SK-N-SH (cell line): ENCODE data around the gene TTC28. TPM values are rescaled to one million over a fixed set of nuclear protein-coding genes. Genes with fewer than 3 reads are reported as not detected.

Experiments
- CTCF ChIA-PET: fragments of 300-600, 350-600 bp; formaldehyde crosslinking; extraction: SDS; loops from one replicate; lab custom pipeline; 2021; lab: Yijun Ruan, JAX
- POLR2A ChIA-PET: fragments of 350-600 bp; sonication (Branson Sonifier 250); formaldehyde crosslinking; extraction: SDS; loops from one replicate; lab custom pipeline; 2020; ENCODE audit warnings: antibody characterized with exemption, inconsistent platforms; lab: Yijun Ruan, JAX
- DNase-seq: peaks from one replicate; pipeline ENCODE4 v3.0.0; 2012
- H2AFZ ChIP-seq: fragments of 200-600 bp; sonication (generic); 2 replicates; pipeline ENCODE4 v1.8.1; 2016; ENCODE audit warnings: antibody characterized with exemption, mild to moderate bottlenecking, low read depth
- H3F3A ChIP-seq: fragments of 200-600 bp; sonication (generic); replicated peaks from 2 replicates; pipeline ENCODE3; 2016; ENCODE audit warnings: antibody characterized with exemption, mild to moderate bottlenecking; ENCODE audit not compliant: insufficient read depth
- H3K27ac ChIP-seq, 2 experiments: fragments of 200-500 bp in 1 of 2; fragments of 200-600 bp in 1 of 2; sonication (Bioruptor generic) in 1 of 2; sonication (generic), shearing (Covaris generic) in 1 of 2; 2 replicates each; pipeline versions ENCODE4 v1.5.1 to v1.6.1; 2014 to 2016; ENCODE audit warnings: low read depth in 2 of 2, inconsistent platforms in 1 of 2, low read length in 1 of 2, mild to moderate bottlenecking in 1 of 2, mixed read lengths in 1 of 2
- H3K27me3 ChIP-seq: fragments of 200-600 bp; sonication (generic), shearing (Covaris generic); 2 replicates; pipeline ENCODE4 v1.6.1; 2016; ENCODE audit warnings: mixed run types; ENCODE audit not compliant: insufficient read depth
- H3K36me3 ChIP-seq, 2 experiments: fragments of 200-500 bp in 1 of 2; fragments of 200-600 bp in 1 of 2; sonication (Bioruptor generic) in 1 of 2; sonication (generic) in 1 of 2; replicated peaks in 1 of 2; 2 replicates each; pipeline versions ENCODE3 to v1.5.1; 2014 to 2016; ENCODE audit warnings: low read length in 1 of 2, mild to moderate bottlenecking in 1 of 2; ENCODE audit not compliant: insufficient read depth in 2 of 2, control insufficient read depth in 1 of 2
- H3K4me1 ChIP-seq, 2 experiments: fragments of 200-500 bp in 1 of 2; fragments of 200-600 bp in 1 of 2; sonication (Bioruptor generic) in 1 of 2; sonication (generic), shearing (Covaris generic) in 1 of 2; 2 replicates each; pipeline versions ENCODE4 v1.5.1 to v1.6.1; 2014 to 2016; ENCODE audit warnings: low read depth in 1 of 2, low read length in 1 of 2, mixed run types in 1 of 2; ENCODE audit not compliant: insufficient read depth in 2 of 2, control insufficient read depth in 1 of 2
- H3K4me2 ChIP-seq: fragments of 200-600 bp; sonication (generic), shearing (Covaris generic); 2 replicates; pipeline ENCODE4 v1.6.1; 2017; ENCODE audit warnings: mixed run types
- H3K4me3 ChIP-seq, 2 experiments: fragments of 200-500 bp in 1 of 2; fragments of 200-600 bp in 1 of 2; sonication (Bioruptor generic) in 1 of 2; sonication (generic), shearing (Covaris generic) in 1 of 2; 2 replicates each; pipeline versions ENCODE4 v1.5.1 to v1.8.1; 2014 to 2016; ENCODE audit warnings: low read depth in 2 of 2, inconsistent platforms in 1 of 2, low read length in 1 of 2, mild to moderate bottlenecking in 1 of 2, mixed read lengths in 1 of 2, moderate library complexity in 1 of 2
- H3K79me2 ChIP-seq: fragments of 200-600 bp; sonication (generic); 2 replicates; pipeline ENCODE4 v1.8.1; 2017; ENCODE audit warnings: mild to moderate bottlenecking; ENCODE audit not compliant: insufficient read depth
- H3K9ac ChIP-seq: fragments of 200-600 bp; sonication (generic); 2 replicates; pipeline ENCODE4 v1.6.1; 2017; ENCODE audit warnings: mixed run types
- H3K9me2 ChIP-seq: fragments of 200-600 bp; sonication (generic); 2 replicates; pipeline ENCODE4 v1.6.1; 2017; ENCODE audit warnings: mixed run types
- H3K9me3 ChIP-seq: fragments of 200-600 bp; sonication (generic); 2 replicates; pipeline ENCODE4 v1.6.1; 2017; ENCODE audit warnings: mixed run types, mild to moderate bottlenecking, moderate library complexity
- H4K20me1 ChIP-seq: fragments of 200-600 bp; sonication (generic); 2 replicates; pipeline ENCODE4 v1.6.1; 2017; ENCODE audit warnings: mild to moderate bottlenecking, mixed run types; ENCODE audit not compliant: insufficient read depth
- ELF1 ChIP-seq: IDR thresholded peaks from 2 replicates; pipeline ENCODE4 v1.4.0; 2012
- MEF2A ChIP-seq: IDR thresholded peaks from 2 replicates; pipeline ENCODE4 v1.4.0; 2012; ENCODE audit warnings: low read depth, borderline replicate concordance
- POLR2AphosphoS5 ChIP-seq: IDR thresholded peaks from 2 replicates; pipeline ENCODE4 v1.6.1; 2012; ENCODE audit warnings: low read depth, low read length
- RCOR1 ChIP-seq: fragments of 150-350 bp; IDR thresholded peaks from 2 replicates; pipeline ENCODE4 v1.6.1; 2017; ENCODE audit warnings: antibody characterized with exemption, low read length
- REST ChIP-seq: IDR thresholded peaks from 2 replicates; pipeline ENCODE4 v1.6.1; 2012; ENCODE audit warnings: mild to moderate bottlenecking, low read depth, low read length, moderate library complexity
- RXRA ChIP-seq: IDR thresholded peaks from 2 replicates; pipeline ENCODE4 v1.4.0; 2012; ENCODE audit warnings: low read depth, mild to moderate bottlenecking, borderline replicate concordance
- SMC3 ChIP-seq: IDR thresholded peaks from 2 replicates; pipeline ENCODE4 v1.6.1; 2012; ENCODE audit warnings: low read depth, low read length, improper control_type of control experiment
- TAF1 ChIP-seq: IDR thresholded peaks from 2 replicates; pipeline ENCODE4 v1.6.1; 2012; ENCODE audit warnings: low read depth, mild to moderate bottlenecking, low read length, moderate library complexity, borderline replicate concordance
- WGBS: methylation state at CpG from one replicate; pipeline ENCODE4 v1.1.6; 2017; ENCODE audit warnings: low lambda C conversion rate; 5-methylcytosine and 5-hydroxymethylcytosine counted together
- polyA plus RNA-seq, 3 experiments: library from polyadenylated mRNA; depleted of rRNA; stranded (reverse); fragments of >200 nt; gene quantifications; 2 replicates each; pipeline ENCODE4 v1.2.3, GENCODE V29; 2012

TTC28 gene
- polyA plus RNA-seq, 1 of the 3 experiments (the other 2 are of a cell fraction): 5.9 TPM

- Histone ChIP-seq H3K9me3 (no peaks in the 10 kb centered on the region), H3K9me2 (no peaks in the 10 kb centered on the region), H4K20me1 (no peaks in the 10 kb centered on the region), H3K4me1 (peaks cover 4% of the 10 kb centered on the region in 2 experiments; a peak in 3 of 4 replicates), H3K4me2 (no peak overlapping the region), H3K27ac (no peak overlapping the region), H2AFZ (no peak overlapping the region), H3K27me3 (no peaks in the 10 kb centered on the region), H3F3A (no peaks in the 10 kb centered on the region), H3K4me3 (no peak overlapping the region), H3K36me3 (peaks cover 4 to 21% of the 10 kb centered on the region in 2 experiments), H3K79me2 (no peaks in the 10 kb centered on the region), H3K9ac (no peak overlapping the region)
- CTCF ChIA-PET: no interaction called here
- WGBS: 92% methylated on average over 8 of the region's 9 CpGs
- DNase-seq: no peak
- POLR2A ChIA-PET: no interaction called here
- TF ChIP-seq RCOR1 (no peak), TAF1 (no peak), RXRA (no peak), SMC3 (no peak), POLR2AphosphoS5 (no peak), ELF1 (no peak)
Observed at GRCh38 chr22:27984723-27985122, 694.9 kb downstream of the TTC28 start.

- TF ChIP-seq RCOR1: no peak
- TF ChIP-seq MEF2A: no peak
- no peak for TF ChIP-seq REST
- TF ChIP-seq, all 33 proteins: peak for 0
- DNase-seq: no peak
- Histone ChIP-seq H4K20me1 (no peaks in the 10 kb centered on the region), H3K27me3 (no peaks in the 10 kb centered on the region), H3F3A (no peaks in the 10 kb centered on the region), H3K36me3 (peaks cover 4 to 21% of the 10 kb centered on the region in 2 experiments), H3K4me1 (peaks cover 4% of the 10 kb centered on the region in 2 experiments; a peak in 3 of 4 replicates), H3K9me2 (no peaks in the 10 kb centered on the region), H3K27ac (no peak overlapping the region), H2AFZ (no peak overlapping the region), H3K4me3 (no peak overlapping the region), H3K4me2 (no peak overlapping the region), H3K9ac (no peak overlapping the region), H3K9me3 (no peaks in the 10 kb centered on the region), H3K79me2 (no peaks in the 10 kb centered on the region)
- 78% methylated on average over 10 of the region's 10 CpGs for WGBS
- CTCF ChIA-PET: interaction anchor here (1.1 to 1.4 kb wide), 2 partner anchors 97 to 103 kb away, joined by 3 to 5 read pairs; no protein-coding TSS in a partner anchor
- POLR2A ChIA-PET: no interaction called here
Observed at GRCh38 chr22:27984001-27984695, 695.5 kb downstream of the TTC28 start.
